ENCODE measurements around the gene MYL7. TPM values are rescaled to one million over a fixed set of nuclear protein-coding genes. Genes with fewer than 3 reads are reported as not detected.
"Not testable (repeated sequence)": the region's sequence is repeated elsewhere in the genome, so short reads cannot be mapped to it uniquely, and the experiment has no call there.

The MYL7 gene
- total RNA-seq, 2 experiments from 2014 or later = not detected

DNA sequence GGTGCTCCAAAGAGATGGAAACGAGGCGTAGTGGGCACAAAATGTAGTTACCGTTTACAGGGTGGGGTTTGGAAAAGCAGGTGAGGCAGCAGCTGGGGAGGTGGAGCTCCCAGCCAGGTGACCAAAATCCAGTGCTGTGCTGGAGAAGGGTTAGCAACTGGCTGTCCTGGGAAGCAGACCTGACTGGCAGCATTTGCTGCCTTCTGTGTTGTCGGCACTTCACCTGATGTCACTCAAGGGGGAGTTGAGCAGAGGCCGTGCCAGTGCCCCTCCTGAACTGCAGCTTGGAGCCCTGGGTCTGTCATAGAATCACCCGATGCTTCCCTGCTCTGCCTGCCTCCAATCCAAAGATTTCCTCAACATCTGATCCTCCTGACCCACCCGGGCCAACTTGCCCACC lies 35.4 kb upstream of the MYL7 start:
- no peak for DNase-seq
- peaks cover 5% of the 10 kb centered on the region for H3K27me3 Mint-ChIP-seq
- no peaks in the 10 kb centered on the region for H3K9me3 Mint-ChIP-seq
- no peak overlapping the region for H3K27ac Mint-ChIP-seq
- H3K4me3 Mint-ChIP-seq = no peak overlapping the region
- H3K36me3 Mint-ChIP-seq = no peaks in the 10 kb centered on the region
- no peaks in the 10 kb centered on the region for H3K4me1 Mint-ChIP-seq

DNA sequence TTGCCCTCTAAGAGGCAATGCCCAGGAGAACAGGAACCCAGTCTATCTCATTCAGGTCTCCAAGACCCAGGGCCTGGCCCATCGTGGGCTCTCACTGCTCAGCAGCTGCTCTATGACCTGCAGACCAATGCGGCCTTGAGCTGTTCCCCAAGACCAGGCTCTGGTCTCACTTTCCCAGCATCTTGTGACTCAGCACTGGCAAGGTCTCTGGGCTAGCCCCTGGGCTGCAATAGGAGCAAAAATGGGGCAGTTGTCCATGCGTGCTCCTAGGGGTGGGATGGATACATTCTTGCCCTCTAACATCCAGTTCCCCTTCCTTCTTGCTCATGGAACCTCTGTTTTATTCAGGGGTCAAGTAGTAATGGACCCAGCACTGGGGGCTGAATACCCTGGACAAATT lies 34.6 kb upstream of the MYL7 start:
- Mint-ChIP-seq H3K4me1 (no peaks in the 10 kb centered on the region), H3K9me3 (no peaks in the 10 kb centered on the region), H3K27me3 (peaks cover 5% of the 10 kb centered on the region), H3K36me3 (no peaks in the 10 kb centered on the region), H3K27ac (no peak overlapping the region), H3K4me3 (no peak overlapping the region)
- no peak for DNase-seq

DNA sequence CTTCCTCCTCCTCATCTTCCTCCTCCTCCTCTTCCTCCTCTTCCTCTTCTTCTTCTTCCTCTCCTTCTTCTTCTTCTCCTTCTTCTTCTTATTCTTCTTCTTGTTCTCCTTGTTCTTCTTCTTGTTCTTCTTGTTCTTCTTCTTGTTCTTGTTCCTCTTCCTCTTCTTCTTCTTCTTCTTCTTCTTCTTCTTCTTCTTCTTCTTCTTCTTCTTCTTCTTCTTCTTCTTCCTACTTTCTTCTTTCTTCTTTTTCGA lies 33.5 kb upstream of the MYL7 start:
- not testable (repeated sequence) for H3K4me3 Mint-ChIP-seq, H3K27ac Mint-ChIP-seq, DNase-seq, H3K36me3 Mint-ChIP-seq, H3K9me3 Mint-ChIP-seq, H3K27me3 Mint-ChIP-seq, H3K4me1 Mint-ChIP-seq

DNA sequence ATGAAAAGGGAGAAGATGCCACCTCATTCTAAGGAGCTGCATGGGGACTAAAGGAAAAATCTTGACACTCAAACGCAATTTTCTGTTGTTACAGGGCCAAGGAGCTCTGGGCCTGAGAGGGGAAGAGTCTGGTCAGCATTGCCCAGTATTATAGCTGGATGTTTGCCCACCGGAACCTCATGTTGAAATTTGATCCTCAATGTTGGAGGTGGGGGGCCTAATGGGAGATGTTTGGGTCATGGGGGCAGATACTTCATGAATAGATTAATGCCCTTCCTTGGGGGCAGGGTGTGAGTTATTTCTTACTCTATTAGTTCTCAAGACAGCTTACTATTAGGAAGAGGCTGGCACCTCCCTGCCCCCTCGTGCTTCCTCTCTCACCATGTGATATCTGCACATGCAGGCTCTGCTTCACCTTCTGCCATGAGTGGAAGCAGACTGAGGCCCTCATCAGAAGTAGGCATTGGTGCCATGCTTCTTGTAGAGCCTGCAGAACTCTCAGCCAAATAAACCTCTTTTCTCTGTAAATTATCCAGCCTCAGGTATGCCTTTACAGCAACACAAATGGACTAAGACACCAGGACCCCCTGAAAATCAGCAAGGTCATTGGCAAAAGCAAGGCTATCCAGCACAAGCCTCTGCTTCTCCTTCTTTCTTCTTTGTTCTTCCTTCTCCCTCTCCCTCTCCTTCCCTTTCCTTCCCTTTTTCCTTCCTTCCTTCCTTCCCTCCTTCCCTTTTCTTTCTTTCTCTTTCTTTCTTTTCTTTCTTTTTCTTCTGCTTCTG lies 33.0 kb upstream of the MYL7 start:
- no peak overlapping the region for H3K4me3 Mint-ChIP-seq
- no peak for DNase-seq
- H3K36me3 Mint-ChIP-seq = no peaks in the 10 kb centered on the region
- H3K27ac Mint-ChIP-seq = no peak overlapping the region
- H3K9me3 Mint-ChIP-seq = no peaks in the 10 kb centered on the region
- peaks cover 5% of the 10 kb centered on the region for H3K27me3 Mint-ChIP-seq
- no peaks in the 10 kb centered on the region for H3K4me1 Mint-ChIP-seq

DNA sequence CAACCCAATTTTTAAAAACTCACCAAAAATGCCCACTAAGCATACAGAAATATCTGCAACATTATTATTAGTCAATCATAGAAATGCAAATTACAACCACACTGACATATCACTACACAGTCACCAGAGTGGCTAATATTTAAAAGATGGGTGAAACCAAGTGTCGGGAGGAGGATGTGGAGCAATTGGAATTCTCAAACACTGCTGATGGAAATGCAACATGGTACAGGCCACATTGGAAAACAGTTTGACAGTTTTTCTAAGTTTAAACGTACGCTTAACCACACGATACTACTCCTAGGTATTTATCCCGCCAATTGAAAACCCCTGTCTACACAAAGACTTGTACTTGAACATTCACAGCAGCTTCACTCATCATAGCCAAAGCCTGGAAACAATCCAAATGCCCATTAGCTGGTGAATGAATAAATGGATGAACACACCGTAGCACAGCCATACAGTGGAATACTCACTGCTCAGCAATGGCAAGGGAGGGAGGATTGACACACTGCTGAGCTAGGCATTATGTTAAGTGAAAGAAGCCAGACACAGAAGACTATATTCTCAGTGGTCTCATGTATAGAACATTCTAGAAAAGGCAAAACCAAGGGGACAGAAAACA lies 31.8 kb upstream of the MYL7 start:
- no peak for DNase-seq
- Mint-ChIP-seq H3K27me3 (peaks cover 5% of the 10 kb centered on the region), H3K9me3 (no peaks in the 10 kb centered on the region), H3K4me3 (no peak overlapping the region), H3K27ac (no peak overlapping the region), H3K36me3 (no peaks in the 10 kb centered on the region), H3K4me1 (peaks cover under 1% of the 10 kb centered on the region)

DNA sequence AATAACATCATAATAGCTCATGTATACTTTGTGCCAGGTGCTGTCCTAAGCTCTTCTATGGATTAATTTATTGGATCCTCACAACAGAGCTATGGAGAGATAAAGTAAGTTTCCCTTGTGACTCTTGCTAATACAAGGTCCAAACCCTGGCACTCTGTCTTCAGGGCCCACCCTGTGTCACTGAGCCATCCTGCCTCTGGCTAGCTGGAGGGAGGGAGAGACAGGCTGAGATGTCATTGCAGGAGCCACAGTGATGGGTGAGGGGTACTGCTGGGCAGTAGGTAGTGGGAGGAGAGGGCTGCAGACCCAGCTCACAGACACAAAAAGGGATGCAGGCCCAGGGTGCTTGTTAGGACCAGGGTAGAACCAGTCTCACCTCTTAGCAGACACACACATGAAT lies 31.2 kb upstream of the MYL7 start:
- no peak for DNase-seq
- H3K4me3 Mint-ChIP-seq = no peak overlapping the region
- H3K27ac Mint-ChIP-seq = no peak overlapping the region
- peaks cover 5% of the 10 kb centered on the region for H3K27me3 Mint-ChIP-seq
- H3K9me3 Mint-ChIP-seq = no peaks in the 10 kb centered on the region
- H3K36me3 Mint-ChIP-seq = no peaks in the 10 kb centered on the region
- H3K4me1 Mint-ChIP-seq = peaks cover 6% of the 10 kb centered on the region

DNA sequence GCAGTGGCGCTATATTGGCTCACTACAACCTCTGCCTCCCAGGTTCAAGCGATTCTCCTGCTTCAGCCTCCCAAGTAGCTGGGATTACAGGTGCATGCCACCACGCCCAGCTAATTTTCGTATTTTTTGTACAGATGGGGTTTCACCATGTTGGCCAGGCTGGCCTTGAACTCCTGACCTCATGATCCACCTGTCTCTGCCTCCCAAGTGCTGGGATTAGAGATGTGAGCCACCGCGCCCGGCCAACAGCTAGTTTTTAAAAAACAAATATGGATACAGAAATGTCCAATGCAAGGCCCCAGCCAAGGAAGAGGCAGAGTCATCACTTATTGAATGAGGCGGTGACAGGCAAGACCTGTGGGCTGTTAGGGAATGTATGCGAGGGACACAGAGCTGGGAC lies 30.8 kb upstream of the MYL7 start:
- not testable (repeated sequence) for H3K27ac Mint-ChIP-seq, H3K4me3 Mint-ChIP-seq, H3K4me1 Mint-ChIP-seq, H3K9me3 Mint-ChIP-seq, H3K36me3 Mint-ChIP-seq, H3K27me3 Mint-ChIP-seq, DNase-seq

DNA sequence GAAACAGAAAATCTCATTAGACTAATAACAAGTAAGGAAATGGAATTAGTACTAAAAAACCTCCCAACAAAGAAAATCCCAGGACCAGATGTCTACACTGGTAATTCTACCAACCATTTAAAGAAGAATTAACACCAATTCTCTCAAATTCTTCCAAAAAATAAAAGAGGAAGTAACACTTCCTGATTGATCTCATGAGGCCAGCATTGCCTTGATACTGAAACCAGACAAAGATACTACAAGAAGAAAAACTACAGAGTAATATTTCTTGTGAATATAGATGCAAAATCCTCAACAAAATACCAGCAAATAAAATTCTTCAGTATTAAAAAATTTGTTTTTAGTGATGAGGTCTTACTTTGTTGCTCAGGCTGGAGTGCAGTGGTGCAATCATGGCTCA lies 26.8 kb upstream of the MYL7 start:
- no peaks in the 10 kb centered on the region for H3K36me3 Mint-ChIP-seq
- no peak overlapping the region for H3K4me3 Mint-ChIP-seq
- no peaks in the 10 kb centered on the region for H3K27me3 Mint-ChIP-seq
- DNase-seq = no peak
- H3K4me1 Mint-ChIP-seq = peaks cover 6% of the 10 kb centered on the region
- H3K27ac Mint-ChIP-seq = no peak overlapping the region
- H3K9me3 Mint-ChIP-seq = no peaks in the 10 kb centered on the region

DNA sequence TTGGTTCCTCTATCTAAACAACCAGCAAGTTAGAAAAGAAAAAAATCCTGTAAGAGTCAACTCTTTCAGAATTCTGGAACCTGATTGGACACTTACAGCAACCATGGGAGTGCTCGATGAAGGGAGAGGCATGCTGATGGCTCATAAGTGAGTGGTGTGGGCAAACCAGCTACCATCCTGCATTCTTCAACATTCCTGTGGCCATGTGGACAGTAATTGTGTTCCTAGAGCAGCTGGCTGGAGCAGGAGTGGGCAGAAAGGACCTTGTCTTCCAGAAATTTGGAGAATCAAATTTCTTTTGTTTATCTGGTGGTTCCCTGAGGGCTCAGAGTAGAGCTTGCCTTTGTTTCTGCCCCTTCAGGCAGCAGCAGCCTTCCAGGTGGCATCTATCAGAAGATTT lies 22.5 kb upstream of the MYL7 start:
- Mint-ChIP-seq H3K9me3 (no peaks in the 10 kb centered on the region), H3K4me1 (peaks cover 6% of the 10 kb centered on the region), H3K36me3 (no peaks in the 10 kb centered on the region), H3K4me3 (no peak overlapping the region), H3K27me3 (no peaks in the 10 kb centered on the region), H3K27ac (no peak overlapping the region)
- DNase-seq = no peak

DNA sequence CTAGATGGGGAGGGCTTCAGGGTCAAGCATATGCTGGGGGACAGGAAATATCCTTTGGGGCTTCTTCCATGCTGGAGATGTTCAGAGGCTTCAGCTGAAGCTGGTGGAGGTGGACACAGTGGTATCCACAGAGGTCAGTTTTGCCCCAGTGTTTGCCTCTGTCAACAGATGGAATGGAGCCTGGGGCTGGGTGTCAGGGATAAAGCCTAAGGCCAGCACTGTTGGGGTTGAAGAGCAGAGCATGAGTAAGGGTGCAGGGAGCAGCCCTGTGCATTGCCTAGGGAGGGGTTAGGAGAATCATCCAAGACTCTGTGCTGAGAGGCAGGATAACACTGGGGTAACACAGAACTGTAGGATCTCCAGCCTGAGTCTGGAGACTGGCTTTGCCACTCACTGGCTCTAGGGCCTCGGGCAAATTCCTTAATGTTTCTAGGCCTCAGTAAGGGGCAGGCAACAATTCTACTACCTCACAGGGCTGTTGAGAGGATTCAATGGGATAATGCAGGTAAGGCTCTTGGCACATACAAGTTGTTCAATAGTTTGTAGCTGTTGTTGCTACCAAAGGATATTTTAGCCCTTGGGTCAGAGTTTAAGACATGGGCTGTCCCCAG lies 21.8 kb upstream of the MYL7 start:
- Mint-ChIP-seq H3K9me3 (no peaks in the 10 kb centered on the region), H3K27ac (no peak overlapping the region), H3K27me3 (no peaks in the 10 kb centered on the region), H3K4me1 (peaks cover 5% of the 10 kb centered on the region), H3K4me3 (no peak overlapping the region), H3K36me3 (no peaks in the 10 kb centered on the region)
- no peak for DNase-seq

DNA sequence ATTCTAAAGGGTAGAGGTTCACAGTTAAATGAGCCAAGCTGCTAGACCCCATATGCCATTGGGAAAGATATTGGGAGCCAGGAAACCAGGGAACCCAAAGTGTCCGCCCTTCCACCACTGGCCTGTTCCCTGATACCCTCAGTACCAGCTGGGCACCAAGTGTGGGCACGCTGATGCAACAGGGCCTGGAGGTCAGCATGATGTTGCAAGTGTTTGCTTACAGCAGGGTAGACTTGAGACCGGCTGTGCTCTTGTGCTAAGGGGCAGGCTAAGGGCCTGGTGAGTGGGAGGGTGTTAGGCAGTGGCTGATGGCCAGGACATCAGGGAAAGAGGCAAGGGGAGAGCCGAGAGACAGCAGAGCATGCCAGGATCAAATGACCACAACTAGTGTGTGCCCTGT lies 21.0 kb upstream of the MYL7 start:
- Mint-ChIP-seq H3K4me3 (no peak overlapping the region), H3K27ac (no peak overlapping the region), H3K27me3 (no peaks in the 10 kb centered on the region), H3K4me1 (no peaks in the 10 kb centered on the region), H3K9me3 (no peaks in the 10 kb centered on the region), H3K36me3 (no peaks in the 10 kb centered on the region)
- no peak for DNase-seq

DNA sequence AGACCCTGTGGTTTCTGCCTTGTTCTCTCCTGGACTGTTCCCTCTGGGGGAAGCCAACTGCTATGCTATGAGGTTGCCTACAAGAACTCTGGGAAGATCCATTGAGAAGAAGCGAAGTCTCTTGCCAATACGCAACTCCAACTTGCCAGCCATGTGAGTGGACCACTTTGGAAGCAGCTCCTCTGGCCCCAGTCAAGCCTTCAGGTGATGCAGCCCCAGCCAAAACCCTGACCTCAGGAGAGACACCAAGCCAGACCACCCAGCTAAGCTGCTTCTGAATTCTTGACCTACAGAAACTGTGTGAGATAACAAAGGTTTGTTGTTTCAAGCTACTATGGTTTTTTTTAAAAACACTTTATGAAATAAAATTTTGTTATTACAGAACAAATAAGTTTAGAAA lies 20.2 kb upstream of the MYL7 start:
- no peaks in the 10 kb centered on the region for H3K4me1 Mint-ChIP-seq

DNA sequence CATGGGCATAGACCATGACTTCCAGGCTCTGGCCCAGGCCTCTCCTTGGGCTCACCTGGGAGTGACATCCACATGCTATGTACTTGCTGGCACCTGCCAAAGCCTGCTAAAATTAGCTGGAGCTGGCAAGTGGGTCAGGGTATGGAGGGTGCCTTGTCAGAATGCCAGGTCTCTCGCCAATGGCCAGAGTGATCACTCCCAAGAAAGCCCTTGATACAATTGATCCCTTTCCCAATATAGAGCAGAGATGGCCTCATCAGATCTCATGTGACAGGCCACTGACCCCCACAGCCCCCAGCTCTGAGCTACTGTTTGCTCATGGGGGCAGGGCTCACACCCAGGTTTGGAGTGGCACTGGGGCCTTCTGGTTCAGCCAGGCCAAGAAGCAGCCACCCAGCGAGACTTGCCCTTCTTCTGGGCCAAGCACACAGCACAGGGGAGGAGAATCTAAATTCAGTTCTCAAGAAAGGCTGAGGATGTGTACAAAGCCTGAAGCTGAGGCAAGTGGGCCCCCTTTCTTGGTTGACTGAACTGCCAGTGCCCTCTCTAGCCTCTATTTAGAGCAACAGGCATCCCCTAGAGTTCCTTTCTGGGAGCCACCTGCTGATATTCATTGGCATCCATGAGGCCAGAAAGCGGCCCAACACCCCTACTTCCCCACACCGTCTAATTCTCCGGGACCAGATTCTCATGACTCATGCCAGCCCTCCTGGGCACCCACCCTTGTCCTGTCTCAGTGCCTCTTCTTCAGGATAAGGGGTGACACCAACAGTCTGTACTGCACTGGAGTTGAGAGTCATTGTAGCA lies 18.9 kb upstream of the MYL7 start:
- DNase-seq = no peak
- no peaks in the 10 kb centered on the region for H3K9me3 Mint-ChIP-seq
- no peaks in the 10 kb centered on the region for H3K36me3 Mint-ChIP-seq
- H3K4me3 Mint-ChIP-seq = no peak overlapping the region
- no peaks in the 10 kb centered on the region for H3K27me3 Mint-ChIP-seq
- H3K27ac Mint-ChIP-seq = no peak overlapping the region
- no peaks in the 10 kb centered on the region for H3K4me1 Mint-ChIP-seq

More for the DNA sequence above, 20.2 kb upstream of the MYL7 start:
- no peaks in the 10 kb centered on the region for H3K36me3 Mint-ChIP-seq
- no peak overlapping the region for H3K27ac Mint-ChIP-seq
- no peak overlapping the region for H3K4me3 Mint-ChIP-seq
- H3K27me3 Mint-ChIP-seq = no peaks in the 10 kb centered on the region
- no peaks in the 10 kb centered on the region for H3K9me3 Mint-ChIP-seq
- DNase-seq = no peak

DNA sequence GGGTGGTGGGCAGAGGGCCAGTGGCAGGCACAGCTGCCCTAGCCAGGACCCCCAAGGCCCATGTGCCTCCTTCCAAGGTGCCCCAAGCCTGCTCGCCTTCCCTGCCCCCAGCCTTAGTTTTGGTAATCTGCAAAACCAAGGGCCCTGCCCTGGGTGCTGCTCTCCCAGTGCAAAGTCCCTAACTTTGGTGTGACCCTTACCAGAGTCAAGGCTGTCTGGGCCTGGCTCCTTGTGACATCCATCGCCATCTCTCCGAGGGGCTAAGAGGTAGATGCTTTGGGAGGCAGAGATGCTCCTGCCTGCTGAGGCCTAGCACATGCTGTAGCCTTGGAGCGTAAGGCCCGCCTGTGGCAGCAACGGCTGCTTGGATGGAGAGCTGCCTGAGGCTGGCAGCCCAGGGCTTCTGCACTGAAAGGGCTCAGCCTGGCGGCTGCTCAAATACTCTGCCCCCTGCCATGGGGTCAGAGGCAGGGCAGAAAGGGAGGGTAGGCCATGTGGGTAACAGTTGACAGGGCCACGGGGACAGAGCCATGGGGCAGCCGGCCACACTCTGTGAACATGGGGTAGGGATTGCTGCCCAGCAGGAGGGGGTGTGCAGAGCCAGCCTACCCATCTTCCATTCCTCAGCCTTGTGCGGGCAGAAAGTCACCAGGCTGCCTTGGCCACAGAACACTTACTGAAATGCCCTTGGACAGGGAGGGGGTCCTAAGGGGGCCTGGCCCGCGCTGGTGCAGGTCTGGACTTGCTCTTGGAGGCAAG lies 17.9 kb upstream of the MYL7 start:
- Mint-ChIP-seq H3K27ac (no peak overlapping the region), H3K36me3 (no peaks in the 10 kb centered on the region), H3K9me3 (no peaks in the 10 kb centered on the region), H3K4me1 (no peaks in the 10 kb centered on the region), H3K4me3 (no peak overlapping the region), H3K27me3 (no peaks in the 10 kb centered on the region)
- DNase-seq = no peak
